Neural cell (in vitro differentiated cells): ENCODE measurements around the gene CDR2L. TPM values are rescaled to one million over a fixed set of nuclear protein-coding genes. Genes with fewer than 3 reads are reported as not detected.
A peak's percentile ranks its signal among the peaks of the same experiment; 100 is the strongest.

Experiments used
- H2AFZ ChIP-seq: fragments of 200-600, 300-800 bp; sonication (generic), shearing (Covaris generic); 2 replicates; pipeline ENCODE4 v1.6.0; 2014; ENCODE audit warnings: low read depth, mild to moderate bottlenecking, antibody characterized with exemption, low read length, moderate library complexity
- H3F3A ChIP-seq: fragments of 200-600 bp; shearing (Covaris generic); 2 replicates; pipeline ENCODE4 v1.6.1; 2016; ENCODE audit warnings: mild to moderate bottlenecking, moderate library complexity, mixed read lengths, antibody characterized with exemption, low read length; ENCODE audit not compliant: insufficient read depth, poor library complexity, severe bottlenecking
- H3K27ac ChIP-seq: fragments of 200-600, 300-800 bp; sonication (generic), shearing (Covaris generic); 2 replicates; pipeline ENCODE4 v1.5.1; 2014; ENCODE audit warnings: mild to moderate bottlenecking, low read length, moderate library complexity
- H3K27me3 ChIP-seq: fragments of 300-800, 200-600 bp; sonication (generic), shearing (Covaris generic); 2 replicates; pipeline ENCODE4 v1.6.0; 2014; ENCODE audit warnings: mild to moderate bottlenecking, low read depth, low read length, moderate library complexity; ENCODE audit not compliant: insufficient read depth
- H3K36me3 ChIP-seq: fragments of 300-800, 200-600 bp; sonication (generic), shearing (Covaris generic); 2 replicates; pipeline ENCODE4 v1.5.1; 2014; ENCODE audit warnings: mild to moderate bottlenecking, antibody characterized with exemption, low read length, moderate library complexity; ENCODE audit not compliant: insufficient read depth
- H3K4me2 ChIP-seq: fragments of 300-800, 200-600 bp; sonication (generic), shearing (Covaris generic); 2 replicates; pipeline ENCODE4 v1.6.0; 2014; ENCODE audit warnings: mild to moderate bottlenecking, low read length
- H3K4me3 ChIP-seq: fragments of 300-800, 200-600 bp; sonication (generic), shearing (Covaris generic); 2 replicates; pipeline ENCODE4 v1.5.1; 2014; ENCODE audit warnings: mild to moderate bottlenecking, low read length, moderate library complexity
- H3K79me2 ChIP-seq: fragments of 200-600 bp; shearing (Covaris generic); replicated peaks from 2 replicates; pipeline ENCODE4 v1.6.0; 2014; ENCODE audit warnings: mild to moderate bottlenecking, low read length, moderate library complexity; ENCODE audit not compliant: insufficient read depth
- H3K9ac ChIP-seq: fragments of 300-800, 200-600 bp; sonication (generic), shearing (Covaris generic); 2 replicates; pipeline ENCODE4 v1.6.1; 2016; ENCODE audit warnings: mild to moderate bottlenecking, low read length, mixed read lengths
- H3K9me2 ChIP-seq: fragments of 200-600 bp; shearing (Covaris generic); 2 replicates; pipeline ENCODE4 v1.6.1; 2016; ENCODE audit warnings: mild to moderate bottlenecking, low read length, mixed read lengths; ENCODE audit not compliant: insufficient read depth
- H3K9me3 ChIP-seq: fragments of 200-600, 300-800 bp; sonication (generic), shearing (Covaris generic); 2 replicates; pipeline ENCODE4 v1.6.1; 2016; ENCODE audit warnings: mild to moderate bottlenecking, mixed run types, low read length, moderate library complexity, mixed read lengths
- H4K20me1 ChIP-seq: fragments of 200-600 bp; shearing (Covaris generic); 2 replicates; pipeline ENCODE4 v1.6.1; 2016; ENCODE audit warnings: mild to moderate bottlenecking, mixed run types; ENCODE audit not compliant: insufficient read depth
- EP300 ChIP-seq: fragments of 450-650 bp; conservative IDR thresholded peaks from 2 replicates; pipeline ENCODE4 v1.6.1; 2014; ENCODE audit warnings: antibody characterized with exemption, mild to moderate bottlenecking, moderate library complexity; ENCODE audit not compliant: poor library complexity, severe bottlenecking
- EZH2 ChIP-seq: fragments of 200-600, 300-800 bp; shearing (Covaris generic), sonication (generic); IDR thresholded peaks from 2 replicates; pipeline ENCODE4 v1.6.1; 2014; ENCODE audit warnings: antibody characterized with exemption, low read length, borderline replicate concordance, mild to moderate bottlenecking; ENCODE audit not compliant: insufficient read depth, poor library complexity, severe bottlenecking
- MXI1 ChIP-seq: fragments of 450-650 bp; conservative IDR thresholded peaks from 2 replicates; pipeline ENCODE4 v1.6.1; 2014; ENCODE audit warnings: antibody characterized with exemption, mild to moderate bottlenecking; ENCODE audit not compliant: poor library complexity, severe bottlenecking
- POLR2AphosphoS5 ChIP-seq: IDR thresholded peaks from 2 replicates; pipeline ENCODE4 v1.6.1; 2012
- RAD21 ChIP-seq: fragments of 450-650 bp; conservative IDR thresholded peaks from 2 replicates; pipeline ENCODE4 v1.6.1; 2014; ENCODE audit warnings: antibody characterized with exemption, mild to moderate bottlenecking, moderate library complexity
- SMC3 ChIP-seq: fragments of 450-650 bp; conservative IDR thresholded peaks from 2 replicates; pipeline ENCODE4 v1.6.1; 2014; ENCODE audit warnings: antibody characterized with exemption, mild to moderate bottlenecking, moderate library complexity; ENCODE audit not compliant: poor library complexity
- TAF1 ChIP-seq: IDR thresholded peaks from 2 replicates; pipeline ENCODE4 v1.6.1; 2012; ENCODE audit warnings: low read depth
- polyA plus RNA-seq: library from polyadenylated mRNA; depleted of rRNA; stranded (reverse); fragments of >200 nt; gene quantifications from 2 replicates; pipeline ENCODE4 v1.2.3, GENCODE V29; 2014
- TF ChIP-seq, protein P1 (sequence below): fragments of 450-650 bp; IDR thresholded peaks from 2 replicates; pipeline ENCODE4 v1.5.1; 2014; ENCODE audit warnings: antibody characterized with exemption, mild to moderate bottlenecking, moderate library complexity; ENCODE audit not compliant: poor library complexity, severe bottlenecking
- TF ChIP-seq, protein P2 (sequence below): IDR thresholded peaks from 2 replicates; pipeline ENCODE4 v1.6.1; 2012; ENCODE audit warnings: borderline replicate concordance

CDR2L gene
- polyA plus RNA-seq, 1 donor from 2014 or later, result 8.1 TPM

DNA sequence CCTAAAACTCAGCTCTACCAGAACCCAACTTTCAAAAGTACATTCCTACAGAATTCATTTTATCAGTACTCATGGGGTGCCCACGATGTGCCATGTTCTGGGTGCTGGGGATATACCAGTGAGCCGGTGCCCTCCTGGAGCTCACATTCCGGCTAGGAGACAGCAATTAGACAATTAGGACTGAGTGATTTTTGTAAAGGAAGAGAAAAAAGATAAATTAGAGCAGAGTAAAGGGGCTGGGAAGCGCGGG is 24.6 kb downstream of the CDR2L start:
- Histone ChIP-seq H3K36me3 (no peaks in the 10 kb centered on the region), H4K20me1 (no peaks in the 10 kb centered on the region), H3F3A (peaks cover 4% of the 10 kb centered on the region), H3K79me2 (peaks cover 6% of the 10 kb centered on the region), H3K27me3 (no peaks in the 10 kb centered on the region), H3K4me2 (peak overlapping the region; percentile 94), H3K9me3 (no peaks in the 10 kb centered on the region), H2AFZ (peak overlapping the region; percentile 90), H3K9ac (peak overlapping the region; percentile 83), H3K9me2 (no peaks in the 10 kb centered on the region), H3K4me3 (peak overlapping the region; percentile 71), H3K27ac (peak overlapping the region; percentile 92)
- TF ChIP-seq EZH2 (no peak), RAD21 (no peak)

DNA sequence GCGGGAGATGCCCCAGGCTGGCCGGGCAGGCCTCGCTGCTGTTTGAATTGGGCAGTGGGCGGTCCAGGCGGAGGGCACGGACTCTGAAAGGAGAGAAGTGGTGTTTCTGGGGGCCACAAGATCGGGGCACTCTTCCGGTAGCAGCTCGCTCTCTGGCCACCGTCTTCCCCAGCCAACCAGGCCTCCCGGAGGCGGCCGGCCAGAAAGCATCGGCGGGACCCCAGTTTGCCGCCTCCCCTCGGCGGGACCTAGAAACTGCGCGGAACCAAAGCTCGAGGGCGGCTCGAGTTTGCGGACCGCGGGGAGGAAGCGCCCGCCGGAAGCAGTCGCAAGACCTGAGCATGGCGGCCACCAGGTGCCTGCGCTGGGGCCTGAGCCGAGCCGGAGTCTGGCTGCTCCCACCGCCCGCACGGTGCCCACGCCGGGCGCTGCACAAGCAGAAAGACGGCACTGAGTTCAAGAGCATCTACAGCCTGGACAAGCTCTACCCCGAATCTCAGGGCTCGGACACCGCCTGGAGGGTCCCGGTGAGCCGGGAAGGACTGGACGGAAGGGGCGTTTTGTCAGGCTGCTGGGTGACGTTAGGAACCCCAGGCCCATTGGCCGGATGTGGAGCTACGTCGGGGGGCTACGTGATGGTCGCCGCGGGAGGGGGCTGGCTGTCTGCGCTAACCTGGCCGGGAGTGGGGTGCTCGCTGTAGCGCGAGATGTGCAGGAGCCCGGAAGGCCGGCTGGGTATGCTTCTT is 25.1 kb downstream of the CDR2L start, which contains the start of gene MRPL58:
TSS of gene MRPL58 (plus strand) at position 325 of the 746 bp plus-strand sequence. CDS start at position 342, 17 bp downstream.
- H3K9ac ChIP-seq, result peak within 1 kb of the TSS; percentile 83
- H3K9me3 ChIP-seq, result no peaks in the 10 kb centered on the region
- peak within 1 kb of the TSS; percentile 71 for H3K4me3 ChIP-seq
- H3F3A ChIP-seq, result peaks cover 4% of the 10 kb centered on the region
- peaks cover 6% of the 10 kb centered on the region for H3K79me2 ChIP-seq
- peak within 1 kb of the TSS; percentile 94 for H3K4me2 ChIP-seq
- peak within 1 kb of the TSS; percentile 90 for H2AFZ ChIP-seq
- H3K27me3 ChIP-seq, result no peaks in the 10 kb centered on the region
- H3K36me3 ChIP-seq, result no peaks in the 10 kb centered on the region
- H4K20me1 ChIP-seq, result no peaks in the 10 kb centered on the region
- peak within 1 kb of the TSS; percentile 92 for H3K27ac ChIP-seq
- TF ChIP-seq EP300 (peak; percentile 40), MXI1 (peak; percentile 90), SMC3 (peak; percentile 67), RAD21 (peak; percentile 58), TAF1 (peak; percentile 86), POLR2AphosphoS5 (peak; percentile 83), EZH2 (no peak)
- TF ChIP-seq, protein P1, sequence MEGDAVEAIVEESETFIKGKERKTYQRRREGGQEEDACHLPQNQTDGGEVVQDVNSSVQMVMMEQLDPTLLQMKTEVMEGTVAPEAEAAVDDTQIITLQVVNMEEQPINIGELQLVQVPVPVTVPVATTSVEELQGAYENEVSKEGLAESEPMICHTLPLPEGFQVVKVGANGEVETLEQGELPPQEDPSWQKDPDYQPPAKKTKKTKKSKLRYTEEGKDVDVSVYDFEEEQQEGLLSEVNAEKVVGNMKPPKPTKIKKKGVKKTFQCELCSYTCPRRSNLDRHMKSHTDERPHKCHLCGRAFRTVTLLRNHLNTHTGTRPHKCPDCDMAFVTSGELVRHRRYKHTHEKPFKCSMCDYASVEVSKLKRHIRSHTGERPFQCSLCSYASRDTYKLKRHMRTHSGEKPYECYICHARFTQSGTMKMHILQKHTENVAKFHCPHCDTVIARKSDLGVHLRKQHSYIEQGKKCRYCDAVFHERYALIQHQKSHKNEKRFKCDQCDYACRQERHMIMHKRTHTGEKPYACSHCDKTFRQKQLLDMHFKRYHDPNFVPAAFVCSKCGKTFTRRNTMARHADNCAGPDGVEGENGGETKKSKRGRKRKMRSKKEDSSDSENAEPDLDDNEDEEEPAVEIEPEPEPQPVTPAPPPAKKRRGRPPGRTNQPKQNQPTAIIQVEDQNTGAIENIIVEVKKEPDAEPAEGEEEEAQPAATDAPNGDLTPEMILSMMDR, result peak; percentile 77
- TF ChIP-seq, protein P2, sequence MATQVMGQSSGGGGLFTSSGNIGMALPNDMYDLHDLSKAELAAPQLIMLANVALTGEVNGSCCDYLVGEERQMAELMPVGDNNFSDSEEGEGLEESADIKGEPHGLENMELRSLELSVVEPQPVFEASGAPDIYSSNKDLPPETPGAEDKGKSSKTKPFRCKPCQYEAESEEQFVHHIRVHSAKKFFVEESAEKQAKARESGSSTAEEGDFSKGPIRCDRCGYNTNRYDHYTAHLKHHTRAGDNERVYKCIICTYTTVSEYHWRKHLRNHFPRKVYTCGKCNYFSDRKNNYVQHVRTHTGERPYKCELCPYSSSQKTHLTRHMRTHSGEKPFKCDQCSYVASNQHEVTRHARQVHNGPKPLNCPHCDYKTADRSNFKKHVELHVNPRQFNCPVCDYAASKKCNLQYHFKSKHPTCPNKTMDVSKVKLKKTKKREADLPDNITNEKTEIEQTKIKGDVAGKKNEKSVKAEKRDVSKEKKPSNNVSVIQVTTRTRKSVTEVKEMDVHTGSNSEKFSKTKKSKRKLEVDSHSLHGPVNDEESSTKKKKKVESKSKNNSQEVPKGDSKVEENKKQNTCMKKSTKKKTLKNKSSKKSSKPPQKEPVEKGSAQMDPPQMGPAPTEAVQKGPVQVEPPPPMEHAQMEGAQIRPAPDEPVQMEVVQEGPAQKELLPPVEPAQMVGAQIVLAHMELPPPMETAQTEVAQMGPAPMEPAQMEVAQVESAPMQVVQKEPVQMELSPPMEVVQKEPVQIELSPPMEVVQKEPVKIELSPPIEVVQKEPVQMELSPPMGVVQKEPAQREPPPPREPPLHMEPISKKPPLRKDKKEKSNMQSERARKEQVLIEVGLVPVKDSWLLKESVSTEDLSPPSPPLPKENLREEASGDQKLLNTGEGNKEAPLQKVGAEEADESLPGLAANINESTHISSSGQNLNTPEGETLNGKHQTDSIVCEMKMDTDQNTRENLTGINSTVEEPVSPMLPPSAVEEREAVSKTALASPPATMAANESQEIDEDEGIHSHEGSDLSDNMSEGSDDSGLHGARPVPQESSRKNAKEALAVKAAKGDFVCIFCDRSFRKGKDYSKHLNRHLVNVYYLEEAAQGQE, result peak; percentile 87
- no peaks in the 10 kb centered on the region for H3K9me2 ChIP-seq
